Measurements from ENCODE around the gene HDAC4.

Gene HDAC4

DNA sequence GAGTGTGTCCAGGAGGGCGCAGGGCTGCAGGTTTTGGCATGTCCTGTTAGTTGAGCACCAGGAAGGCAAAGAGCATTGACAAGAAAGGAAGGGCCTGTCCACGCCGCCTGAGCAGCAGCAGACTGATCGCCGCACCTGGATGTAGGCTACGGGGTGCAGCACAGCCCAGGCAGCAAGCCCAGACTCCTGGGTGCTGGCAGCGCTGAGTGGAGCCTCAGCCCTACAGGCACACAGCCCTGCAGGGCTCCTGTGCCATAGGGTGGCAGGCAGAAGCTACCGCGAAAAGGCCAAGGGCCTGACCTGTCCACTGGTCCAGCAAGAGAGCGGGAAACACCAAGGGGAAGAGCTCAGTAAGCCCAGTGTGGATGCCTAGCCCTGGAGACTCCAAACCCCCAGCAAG, 198.0 kb downstream of the HDAC4 start:
- no peak overlapping the region for H3K27ac ChIP-seq (replicated peaks)
- no peaks in the 10 kb centered on the region for H3K27me3 ChIP-seq (ENCODE audit: insufficient read depth, poor library complexity, severe bottlenecking)
- DNase-seq (ENCODE audit: low read depth in 1 of 2, low spot score in 1 of 2), result no peak
- TF ChIP-seq CTCF (IDR thresholded peaks at IDR 0.05; ENCODE audit: insufficient read depth, low read length) (no peak), POLR2AphosphoS5 (IDR thresholded peaks at IDR 0.05; ENCODE audit: low read depth) (no peak), SPI1 (IDR thresholded peaks at IDR 0.05; ENCODE audit: borderline replicate concordance, low read depth) (no peak), GABPA (IDR thresholded peaks at IDR 0.05; ENCODE audit: low read depth) (no peak)
- TF ChIP-seq, protein P1, sequence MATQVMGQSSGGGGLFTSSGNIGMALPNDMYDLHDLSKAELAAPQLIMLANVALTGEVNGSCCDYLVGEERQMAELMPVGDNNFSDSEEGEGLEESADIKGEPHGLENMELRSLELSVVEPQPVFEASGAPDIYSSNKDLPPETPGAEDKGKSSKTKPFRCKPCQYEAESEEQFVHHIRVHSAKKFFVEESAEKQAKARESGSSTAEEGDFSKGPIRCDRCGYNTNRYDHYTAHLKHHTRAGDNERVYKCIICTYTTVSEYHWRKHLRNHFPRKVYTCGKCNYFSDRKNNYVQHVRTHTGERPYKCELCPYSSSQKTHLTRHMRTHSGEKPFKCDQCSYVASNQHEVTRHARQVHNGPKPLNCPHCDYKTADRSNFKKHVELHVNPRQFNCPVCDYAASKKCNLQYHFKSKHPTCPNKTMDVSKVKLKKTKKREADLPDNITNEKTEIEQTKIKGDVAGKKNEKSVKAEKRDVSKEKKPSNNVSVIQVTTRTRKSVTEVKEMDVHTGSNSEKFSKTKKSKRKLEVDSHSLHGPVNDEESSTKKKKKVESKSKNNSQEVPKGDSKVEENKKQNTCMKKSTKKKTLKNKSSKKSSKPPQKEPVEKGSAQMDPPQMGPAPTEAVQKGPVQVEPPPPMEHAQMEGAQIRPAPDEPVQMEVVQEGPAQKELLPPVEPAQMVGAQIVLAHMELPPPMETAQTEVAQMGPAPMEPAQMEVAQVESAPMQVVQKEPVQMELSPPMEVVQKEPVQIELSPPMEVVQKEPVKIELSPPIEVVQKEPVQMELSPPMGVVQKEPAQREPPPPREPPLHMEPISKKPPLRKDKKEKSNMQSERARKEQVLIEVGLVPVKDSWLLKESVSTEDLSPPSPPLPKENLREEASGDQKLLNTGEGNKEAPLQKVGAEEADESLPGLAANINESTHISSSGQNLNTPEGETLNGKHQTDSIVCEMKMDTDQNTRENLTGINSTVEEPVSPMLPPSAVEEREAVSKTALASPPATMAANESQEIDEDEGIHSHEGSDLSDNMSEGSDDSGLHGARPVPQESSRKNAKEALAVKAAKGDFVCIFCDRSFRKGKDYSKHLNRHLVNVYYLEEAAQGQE (IDR thresholded peaks at IDR 0.05; ENCODE audit: insufficient replicate concordance, low read depth), result no peak
- no peak overlapping the region for H3K4me3 ChIP-seq (replicated peaks; ENCODE audit: insufficient read depth, low read length)

DNA sequence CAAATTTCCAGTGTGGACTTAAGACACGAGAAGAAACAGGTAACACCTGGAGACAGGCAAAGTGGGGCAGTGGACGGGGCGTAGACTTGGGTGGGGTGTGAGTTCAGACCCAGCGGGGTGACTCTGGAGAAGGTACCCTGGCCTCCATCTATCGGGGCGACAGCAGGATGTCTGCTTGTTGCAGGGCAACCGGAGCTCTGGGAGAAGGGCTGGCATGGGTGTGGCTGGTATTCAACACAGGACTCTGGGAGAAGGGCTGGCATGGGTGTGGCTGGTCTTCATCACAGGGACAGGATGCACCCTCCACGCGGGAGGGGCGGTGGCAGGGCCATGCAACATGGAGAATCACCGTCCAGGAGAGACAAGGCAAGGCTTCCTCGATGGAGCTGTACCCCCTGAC, 198.5 kb downstream of the HDAC4 start:
- no peak for DNase-seq (ENCODE audit: low read depth in 1 of 2, low spot score in 1 of 2)
- Histone ChIP-seq H3K27me3 (ENCODE audit: insufficient read depth, poor library complexity, severe bottlenecking) (no peaks in the 10 kb centered on the region), H3K4me3 (replicated peaks; ENCODE audit: insufficient read depth, low read length) (no peak overlapping the region), H3K27ac (replicated peaks) (no peak overlapping the region)
- TF ChIP-seq SPI1 (IDR thresholded peaks at IDR 0.05; ENCODE audit: borderline replicate concordance, low read depth) (no peak), CTCF (IDR thresholded peaks at IDR 0.05; ENCODE audit: insufficient read depth, low read length) (no peak), POLR2AphosphoS5 (IDR thresholded peaks at IDR 0.05; ENCODE audit: low read depth) (no peak), GABPA (IDR thresholded peaks at IDR 0.05; ENCODE audit: low read depth) (no peak)
- TF ChIP-seq, protein P1 (IDR thresholded peaks at IDR 0.05; ENCODE audit: insufficient replicate concordance, low read depth), result no peak

DNA sequence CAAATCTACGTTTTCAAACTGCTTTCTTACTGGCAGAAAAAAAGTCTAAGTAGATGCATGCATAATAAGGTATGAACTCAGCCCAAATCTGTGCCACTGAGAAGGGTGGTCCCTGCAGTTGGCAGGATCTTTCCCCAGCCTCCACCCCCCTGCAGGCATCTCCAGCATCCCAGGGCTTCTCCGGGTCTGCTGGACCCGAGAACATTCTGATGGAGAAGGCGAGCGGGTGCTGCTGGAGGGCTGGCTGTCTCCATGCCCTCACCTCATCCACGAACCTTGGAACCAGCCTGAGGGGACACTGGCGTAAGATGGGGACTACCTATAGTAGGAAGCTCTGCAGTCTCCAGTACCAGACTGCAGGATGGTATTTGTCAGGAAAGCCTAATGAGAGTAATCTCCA, 198.9 kb downstream of the HDAC4 start:
- Histone ChIP-seq H3K27ac (replicated peaks) (no peak overlapping the region), H3K27me3 (ENCODE audit: insufficient read depth, poor library complexity, severe bottlenecking) (no peaks in the 10 kb centered on the region), H3K4me3 (replicated peaks; ENCODE audit: insufficient read depth, low read length) (no peak overlapping the region)
- DNase-seq (ENCODE audit: low read depth in 1 of 2, low spot score in 1 of 2), result no peak
- TF ChIP-seq SPI1 (IDR thresholded peaks at IDR 0.05; ENCODE audit: borderline replicate concordance, low read depth) (no peak), GABPA (IDR thresholded peaks at IDR 0.05; ENCODE audit: low read depth) (no peak), CTCF (IDR thresholded peaks at IDR 0.05; ENCODE audit: insufficient read depth, low read length) (no peak)

- no peak overlapping the region for H3K27ac ChIP-seq (replicated peaks)
- no peak overlapping the region for H3K4me3 ChIP-seq (replicated peaks; ENCODE audit: insufficient read depth, low read length)
- no peaks in the 10 kb centered on the region for H3K27me3 ChIP-seq (ENCODE audit: insufficient read depth, poor library complexity, severe bottlenecking)
- no peak for DNase-seq (ENCODE audit: low read depth in 1 of 2, low spot score in 1 of 2)
- TF ChIP-seq CTCF (IDR thresholded peaks at IDR 0.05; ENCODE audit: insufficient read depth, low read length) (no peak), POLR2AphosphoS5 (IDR thresholded peaks at IDR 0.05; ENCODE audit: low read depth) (no peak), GABPA (IDR thresholded peaks at IDR 0.05; ENCODE audit: low read depth) (no peak)
- TF ChIP-seq, protein P1 (IDR thresholded peaks at IDR 0.05; ENCODE audit: insufficient replicate concordance, low read depth), result no peak
Observed at GRCh38 chr2:239201531-239201876, 199.3 kb downstream of the HDAC4 start.

Data from HL-60 (cell line).